ENCODE results near the gene TCF4. TPM values are rescaled to one million over a fixed set of nuclear protein-coding genes. Genes with fewer than 3 reads are reported as not detected.
A peak's percentile ranks its signal among the peaks of the same experiment; 100 is the strongest.

TCF4 gene
- polyA plus RNA-seq, 1 of the 3 experiments (the other 2 are of a cell fraction), result 39.1 TPM

- Histone ChIP-seq H3K4me2 (peak overlapping the region; percentile 59), H3K4me1 (ENCODE audit: control insufficient read depth in 1 of 2, insufficient read depth in 2 of 2, low read depth in 1 of 2, low read length in 1 of 2) (peaks cover 17 to 35% of the 10 kb centered on the region in 2 experiments; a peak in 3 of 4 replicates), H3K27ac (ENCODE audit: low read depth in 2 of 2, low read length in 1 of 2) (peak overlapping the region; percentile 92 to 97), H3K9me2 (no peaks in the 10 kb centered on the region), H3K27me3 (ENCODE audit: insufficient read depth) (no peaks in the 10 kb centered on the region), H4K20me1 (ENCODE audit: insufficient read depth) (no peaks in the 10 kb centered on the region), H3F3A (replicated peaks; ENCODE audit: insufficient read depth) (peaks cover 35% of the 10 kb centered on the region), H3K4me3 (ENCODE audit: low read depth in 2 of 2, low read length in 1 of 2) (peak overlapping the region in 1 of 2 experiments; percentile 41; a peak in 3 of 4 replicates), H3K36me3 (replicated peaks in 1 of 2; ENCODE audit: control insufficient read depth in 1 of 2, insufficient read depth in 2 of 2, low read length in 1 of 2) (no peaks in the 10 kb centered on the region), H3K79me2 (ENCODE audit: insufficient read depth) (peaks cover 65% of the 10 kb centered on the region), H3K9ac (peak overlapping the region; percentile 79), H3K9me3 (no peaks in the 10 kb centered on the region), H2AFZ (ENCODE audit: low read depth) (peak overlapping the region; percentile 44)
- TF ChIP-seq, protein P1, sequence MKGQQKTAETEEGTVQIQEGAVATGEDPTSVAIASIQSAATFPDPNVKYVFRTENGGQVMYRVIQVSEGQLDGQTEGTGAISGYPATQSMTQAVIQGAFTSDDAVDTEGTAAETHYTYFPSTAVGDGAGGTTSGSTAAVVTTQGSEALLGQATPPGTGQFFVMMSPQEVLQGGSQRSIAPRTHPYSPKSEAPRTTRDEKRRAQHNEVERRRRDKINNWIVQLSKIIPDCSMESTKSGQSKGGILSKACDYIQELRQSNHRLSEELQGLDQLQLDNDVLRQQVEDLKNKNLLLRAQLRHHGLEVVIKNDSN (IDR thresholded peaks at IDR 0.05; ENCODE audit: borderline replicate concordance, low read depth), result no peak
- 0 out of 2 replicates have a peak, but pooled peaks have one; percentile 16 for TF ChIP-seq FOSL2 (IDR thresholded peaks at IDR 0.05; ENCODE audit: borderline replicate concordance, low read depth)
- TF ChIP-seq JUND (IDR thresholded peaks at IDR 0.05), result peak; percentile 19; the same call in 1 of the 2 replicates
- TF ChIP-seq TCF12 (IDR thresholded peaks at IDR 0.05), result peak; percentile 24; the same call in 1 of the 2 replicates
- no peak for TF ChIP-seq POLR2AphosphoS5 (IDR thresholded peaks at IDR 0.05; ENCODE audit: low read depth, low read length)
- no peak for TF ChIP-seq YY1 (IDR thresholded peaks at IDR 0.05; ENCODE audit: low read depth)
- 0 out of 2 replicates have a peak, but pooled peaks have one; percentile 49 for TF ChIP-seq MAX (IDR thresholded peaks at IDR 0.05; ENCODE audit: low read depth)
- no peak for TF ChIP-seq CHD2 (IDR thresholded peaks at IDR 0.05; ENCODE audit: low read length, partially characterized antibody)
- TF ChIP-seq FOXM1 (IDR thresholded peaks at IDR 0.05; ENCODE audit: low read depth), result peak; percentile 43; the same call in 1 of the 2 replicates
- no peak for TF ChIP-seq TAF1 (IDR thresholded peaks at IDR 0.05; ENCODE audit: borderline replicate concordance, low read depth, low read length)
- WGBS (ENCODE audit: low lambda C conversion rate), result 13% methylated on average over 5 of the region's 5 CpGs
- no peak for DNase-seq
- POLR2A ChIA-PET, result no interaction called here
- CTCF ChIA-PET, result interaction anchor here (1.6 to 2.0 kb wide), 2 partner anchors 13 to 96 kb away, joined by 5 read pairs; no protein-coding TSS in a partner anchor
Observed at GRCh38 chr18:55510809-55511208, 77.2 kb downstream of the TCF4 start.

- no peak for TF ChIP-seq EZH2phosphoT487 (IDR thresholded peaks at IDR 0.05; ENCODE audit: borderline replicate concordance, low read depth)
- TF ChIP-seq SIN3A (IDR thresholded peaks at IDR 0.05; ENCODE audit: borderline replicate concordance, low read depth, low read length), result peak; percentile 32; the same call in 1 of the 2 replicates
- 0 out of 2 replicates have a peak, but pooled peaks have one; percentile 12 for TF ChIP-seq GABPA (IDR thresholded peaks at IDR 0.05; ENCODE audit: low read depth)
- TF ChIP-seq, protein P1 (IDR thresholded peaks at IDR 0.05; ENCODE audit: borderline replicate concordance, low read depth), result no peak
- peak; percentile 63 for TF ChIP-seq TCF12 (IDR thresholded peaks at IDR 0.05)
- TF ChIP-seq JUND (IDR thresholded peaks at IDR 0.05), result peak; percentile 57
- TF ChIP-seq TEAD4 (IDR thresholded peaks at IDR 0.05; ENCODE audit: borderline replicate concordance, insufficient read depth), result no peak
- peak; percentile 10 for TF ChIP-seq MEF2A (IDR thresholded peaks at IDR 0.05; ENCODE audit: borderline replicate concordance, low read depth)
- TF ChIP-seq POLR2AphosphoS5 (IDR thresholded peaks at IDR 0.05; ENCODE audit: low read depth, low read length), result peak; percentile 60; the same call in 1 of the 2 replicates
- no peak for TF ChIP-seq SMC3 (IDR thresholded peaks at IDR 0.05; ENCODE audit: low read depth, low read length)
- TF ChIP-seq TAF1 (IDR thresholded peaks at IDR 0.05; ENCODE audit: borderline replicate concordance, low read depth, low read length), result 0 out of 2 replicates have a peak, but pooled peaks have one; percentile 18
- TF ChIP-seq FOSL2 (IDR thresholded peaks at IDR 0.05; ENCODE audit: borderline replicate concordance, low read depth), result peak; percentile 82
- TF ChIP-seq RXRA (IDR thresholded peaks at IDR 0.05; ENCODE audit: borderline replicate concordance, low read depth), result peak; percentile 56; the same call in 1 of the 2 replicates
- peak in 1 of 2 experiments; percentile 30; a peak in 1 of 4 replicates for TF ChIP-seq EP300 (IDR thresholded peaks at IDR 0.05; ENCODE audit: borderline replicate concordance in 1 of 2, low read depth in 1 of 2, low read length in 1 of 2)
- TF ChIP-seq, protein P2, sequence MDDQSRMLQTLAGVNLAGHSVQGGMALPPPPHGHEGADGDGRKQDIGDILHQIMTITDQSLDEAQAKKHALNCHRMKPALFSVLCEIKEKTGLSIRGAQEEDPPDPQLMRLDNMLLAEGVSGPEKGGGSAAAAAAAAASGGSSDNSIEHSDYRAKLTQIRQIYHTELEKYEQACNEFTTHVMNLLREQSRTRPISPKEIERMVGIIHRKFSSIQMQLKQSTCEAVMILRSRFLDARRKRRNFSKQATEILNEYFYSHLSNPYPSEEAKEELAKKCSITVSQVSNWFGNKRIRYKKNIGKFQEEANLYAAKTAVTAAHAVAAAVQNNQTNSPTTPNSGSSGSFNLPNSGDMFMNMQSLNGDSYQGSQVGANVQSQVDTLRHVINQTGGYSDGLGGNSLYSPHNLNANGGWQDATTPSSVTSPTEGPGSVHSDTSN (IDR thresholded peaks at IDR 0.05), result peak; percentile 73
- 0 out of 2 replicates have a peak, but pooled peaks have one; percentile 25 for TF ChIP-seq YY1 (IDR thresholded peaks at IDR 0.05; ENCODE audit: low read depth)
- no peak for TF ChIP-seq USF2 (IDR thresholded peaks at IDR 0.05; ENCODE audit: borderline replicate concordance, low read depth, low read length)
- TF ChIP-seq NFIC (IDR thresholded peaks at IDR 0.05; ENCODE audit: borderline replicate concordance), result peak; percentile 73
- peak overlapping the region; percentile 79 for H3K9ac ChIP-seq
- peak overlapping the region; percentile 92 to 97 for H3K27ac ChIP-seq (ENCODE audit: low read depth in 2 of 2, low read length in 1 of 2)
- POLR2A ChIA-PET, result no interaction called here
- H4K20me1 ChIP-seq (ENCODE audit: insufficient read depth), result no peaks in the 10 kb centered on the region
- H3K9me2 ChIP-seq, result no peaks in the 10 kb centered on the region
- H3F3A ChIP-seq (replicated peaks; ENCODE audit: insufficient read depth), result peaks cover 35% of the 10 kb centered on the region
- no peaks in the 10 kb centered on the region for H3K27me3 ChIP-seq (ENCODE audit: insufficient read depth)
- no peaks in the 10 kb centered on the region for H3K36me3 ChIP-seq (replicated peaks in 1 of 2; ENCODE audit: control insufficient read depth in 1 of 2, insufficient read depth in 2 of 2, low read length in 1 of 2)
- no peak for DNase-seq
- H3K79me2 ChIP-seq (ENCODE audit: insufficient read depth), result peaks cover 71% of the 10 kb centered on the region
- H2AFZ ChIP-seq (ENCODE audit: low read depth), result peak overlapping the region; percentile 63
- WGBS (ENCODE audit: low lambda C conversion rate), result 12% methylated on average over 4 of the region's 4 CpGs
- CTCF ChIA-PET, result interaction anchor here (2.0 kb wide), 1 partner anchor 12 kb away, joined by 5 read pairs; no protein-coding TSS in a partner anchor
- H3K4me2 ChIP-seq, result peak overlapping the region; percentile 59
- peak overlapping the region; percentile 33 to 41; a peak in 3 of 4 replicates for H3K4me3 ChIP-seq (ENCODE audit: low read depth in 2 of 2, low read length in 1 of 2)
- no peaks in the 10 kb centered on the region for H3K9me3 ChIP-seq
- peaks cover 17 to 36% of the 10 kb centered on the region in 2 experiments; a peak in 3 of 4 replicates for H3K4me1 ChIP-seq (ENCODE audit: control insufficient read depth in 1 of 2, insufficient read depth in 2 of 2, low read depth in 1 of 2, low read length in 1 of 2)
Observed at GRCh38 chr18:55509631-55510324, 78.2 kb downstream of the TCF4 start.
